K562 (cell line): Measurements from ENCODE around the gene OR2B2. TPM values are rescaled to one million over a fixed set of nuclear protein-coding genes. Genes with fewer than 3 reads are reported as not detected.
A peak's percentile ranks its signal among the peaks of the same experiment; 100 is the strongest.

ENCODE experiments used
- ARID3B ChIP-seq: fragments of 250-450 bp; sonication (Bioruptor Pico); IDR thresholded peaks from 2 replicates; pipeline ENCODE4 v1.4.0; 2020; ENCODE audit warnings: borderline replicate concordance
- CHD1 ChIP-seq: fragments of 200-600 bp; sonication (generic); IDR thresholded peaks from one replicate; pipeline ENCODE4 v1.6.1; 2012; ENCODE audit warnings: mild to moderate bottlenecking, moderate library complexity, low read length, inconsistent platforms
- CREM ChIP-seq: IDR thresholded peaks from 2 replicates; pipeline ENCODE4 v1.6.1; 2014; ENCODE audit warnings: antibody characterized with exemption, low read depth
- HDGF ChIP-seq: fragments of 450-650 bp; IDR thresholded peaks from 2 replicates; pipeline ENCODE4 v1.6.1; 2016
- HMG20A ChIP-seq: fragments of 450-650 bp; formaldehyde crosslinking; conservative IDR thresholded peaks from 2 replicates; pipeline ENCODE4 v1.4.0; 2020; ENCODE audit warnings: mild to moderate bottlenecking, mixed read lengths
- HOXB6 ChIP-seq: fragments of 250-450 bp; sonication (Bioruptor Pico); IDR thresholded peaks from 2 replicates; pipeline ENCODE4 v1.5.1; 2022; ENCODE audit warnings: mild to moderate bottlenecking, borderline replicate concordance
- JUN ChIP-seq, 2 experiments: sonication (generic) in 1 of 2; formaldehyde crosslinking in 1 of 2; IDR thresholded peaks; 2 replicates each; pipeline versions ENCODE4 v1.6.1 to v1.8.0; 2012 to 2022; ENCODE audit warnings: borderline replicate concordance in 2 of 2, mild to moderate bottlenecking in 2 of 2, improper control_type of control experiment in 1 of 2, low read depth in 1 of 2, low read length in 1 of 2, missing genetic modification reagents in 1 of 2
- KDM1A ChIP-seq, 2 experiments: fragments of 450-650 bp; IDR thresholded peaks; 2 replicates each; pipeline ENCODE4 v1.6.1; 2016; ENCODE audit warnings: mild to moderate bottlenecking in 2 of 2
- MTA1 ChIP-seq: fragments of 450-650 bp; IDR thresholded peaks from 2 replicates; pipeline ENCODE4 v1.6.1; 2017; ENCODE audit warnings: borderline replicate concordance
- MXD1 ChIP-seq: fragments of 250-450 bp; sonication (Bioruptor Pico); IDR thresholded peaks from 2 replicates; pipeline ENCODE4 v1.8.0; 2021; ENCODE audit warnings: borderline replicate concordance, mild to moderate bottlenecking, moderate library complexity; ENCODE audit not compliant: poor library complexity, severe bottlenecking
- MYNN ChIP-seq, 2 experiments: sonication (generic); formaldehyde crosslinking in 1 of 2; IDR thresholded peaks; 2 replicates each; pipeline versions ENCODE4 v1.5.0 to v1.6.1; 2016 to 2020; ENCODE audit warnings: antibody characterized with exemption in 1 of 2, missing genetic modification reagents in 1 of 2
- NFRKB ChIP-seq: fragments of 450-650 bp; IDR thresholded peaks from 2 replicates; pipeline ENCODE4 v1.6.1; 2016; ENCODE audit warnings: low read depth
- NRF1 ChIP-seq, 2 experiments: fragments of 450-650 bp; IDR thresholded peaks in 1 of 2; conservative IDR thresholded peaks in 1 of 2; 2 replicates each; pipeline ENCODE4 v1.6.1; 2014; ENCODE audit warnings: mild to moderate bottlenecking in 2 of 2
- PYGO2 ChIP-seq: fragments of 450-650 bp; IDR thresholded peaks from 2 replicates; pipeline ENCODE4 v1.6.1; 2016; ENCODE audit warnings: mild to moderate bottlenecking, missing genetic modification characterization, moderate library complexity, missing compliant biosample characterization
- SMAD1 ChIP-seq: fragments of 150-350 bp; IDR thresholded peaks from 2 replicates; pipeline ENCODE4 v1.6.1; 2014; ENCODE audit warnings: low read length, low read depth; ENCODE audit not compliant: partially characterized antibody
- SMARCA4 ChIP-seq: fragments of 450-650 bp; IDR thresholded peaks from 2 replicates; pipeline ENCODE4 v1.6.1; 2016
- TFE3 ChIP-seq: fragments of 450-650 bp; formaldehyde crosslinking; IDR thresholded peaks from 2 replicates; pipeline ENCODE4 v1.4.0; 2020; ENCODE audit warnings: mild to moderate bottlenecking, mixed read lengths
- TGIF2 ChIP-seq: sonication (generic); formaldehyde crosslinking; IDR thresholded peaks from 2 replicates; pipeline ENCODE4 v1.8.1; 2022; ENCODE audit warnings: mild to moderate bottlenecking, missing genetic modification reagents, moderate library complexity
- U2AF1 ChIP-seq: fragments of 200-400 bp; formaldehyde crosslinking; optimal IDR thresholded peaks from 2 replicates; pipeline ENCODE3; 2017; ENCODE audit warnings: mild to moderate bottlenecking, low read depth, low read length, moderate library complexity
- XRCC5 ChIP-seq: fragments of 200-400 bp; formaldehyde crosslinking; IDR thresholded peaks from 2 replicates; pipeline ENCODE4 v1.6.1; 2017; ENCODE audit warnings: low read depth, mild to moderate bottlenecking, low read length
- ZFP36 ChIP-seq: fragments of 150-350 bp; IDR thresholded peaks from 2 replicates; pipeline ENCODE4 v1.6.1; 2018; ENCODE audit warnings: low read length, low read depth; ENCODE audit not compliant: partially characterized antibody
- ZNF134 ChIP-seq: fragments of 250-450 bp; sonication (Bioruptor Pico); conservative IDR thresholded peaks from 2 replicates; pipeline ENCODE4 v1.4.0; 2020
- ZNF184 ChIP-seq: sonication (generic); formaldehyde crosslinking; IDR thresholded peaks from 2 replicates; pipeline ENCODE4 v1.5.0; 2020; ENCODE audit warnings: missing genetic modification reagents
- ZNF197 ChIP-seq: fragments of 200-800 bp; sonication (Bioruptor generic); IDR thresholded peaks from 2 replicates; pipeline ENCODE4 v1.6.1; 2016; ENCODE audit warnings: low read depth, missing genetic modification characterization, missing compliant biosample characterization
- ZNF79 ChIP-seq: fragments of 250-450 bp; sonication (Bioruptor Pico); IDR thresholded peaks from 2 replicates; pipeline ENCODE4 v1.4.0; 2020; ENCODE audit warnings: low read depth, mild to moderate bottlenecking, moderate library complexity
- polyA plus RNA-seq, 8 experiments: library from polyadenylated mRNA; depleted of rRNA in 4 of 8; stranded (reverse) in 5 of 8; unstranded in 3 of 8; fragments of >200 nt; fragmentation: Nextera tagmentation in 2 of 8; fragmentation: Illumina TruSeq in 1 of 8; extraction: Ambion mirVana in 2 of 8; extraction: Trizol in 1 of 8; gene quantifications; 2 replicates each; pipeline versions ENCODE4 v1.2.1 to v1.2.3, GENCODE V29; 2011 to 2014; ENCODE audit warnings: inconsistent platforms in 1 of 8, missing spikeins in 1 of 8
- total RNA-seq, 7 experiments: library from RNA; depleted of rRNA in 6 of 7; stranded (reverse); fragments of >200 nt in 6 of 7; fragmentation: Illumina TruSeq in 2 of 7; extraction: Trizol in 2 of 7; gene quantifications; 2 replicates each; pipeline versions ENCODE4 v1.2.1 to v1.2.3, GENCODE V29; 2011 to 2021; ENCODE audit warnings: low replicate concordance in 1 of 7

The OR2B2 gene
- total and polyA plus RNA-seq, 9 of the 15 experiments (the other 6 are each of a cell fraction or from before 2014, with no cell fraction given), result 0.24 TPM; not detected in 8

DNA sequence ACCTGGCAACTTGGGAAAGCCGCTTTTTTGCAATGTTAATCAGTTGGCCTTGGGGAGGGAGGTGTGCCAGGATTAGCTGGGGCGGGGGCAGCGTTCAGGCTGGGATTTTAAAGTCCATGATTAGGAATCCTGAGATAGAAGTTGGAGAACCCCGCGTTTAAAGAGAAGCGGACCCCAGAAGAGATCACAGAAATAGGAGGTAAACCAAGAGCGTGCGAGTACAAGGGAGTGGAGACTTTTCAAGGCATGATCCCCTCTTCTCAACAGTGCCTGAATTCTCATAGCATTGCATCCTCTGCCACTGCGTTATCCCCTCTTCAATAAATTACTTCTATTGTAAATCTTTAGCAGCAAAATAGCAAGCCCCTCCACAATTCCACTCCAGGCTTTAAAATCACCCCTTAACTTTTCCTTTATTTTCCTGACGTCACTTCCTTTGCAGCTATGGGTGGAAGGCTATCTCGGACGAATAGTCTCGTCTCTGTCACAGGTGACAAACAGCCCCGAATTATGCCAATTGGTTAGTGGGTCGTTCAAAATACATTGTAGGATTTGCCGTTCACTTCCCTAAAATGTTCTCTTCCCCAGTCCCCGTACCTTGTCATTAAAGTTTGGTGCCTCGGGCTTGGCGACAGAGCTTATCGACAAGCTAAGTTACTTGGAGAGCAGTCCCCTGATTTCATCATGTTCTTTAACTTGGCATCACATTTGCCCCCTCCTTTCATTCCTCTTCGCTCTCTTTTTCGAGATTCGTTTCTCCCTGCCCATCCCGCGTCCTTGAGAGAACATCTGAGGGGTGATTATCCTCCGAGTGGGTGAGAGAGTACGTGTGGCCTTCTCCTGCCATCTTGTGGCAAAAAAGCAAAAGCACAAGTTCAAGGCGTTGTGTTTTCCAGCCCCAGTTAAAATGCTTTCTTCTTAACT, 17.1 kb downstream of the OR2B2 start (continued):
- TF ChIP-seq ZFP36, result peak; percentile 30
- no peak for TF ChIP-seq HMG20A
- TF ChIP-seq TFE3 (CRISPR knock-in tag), result no peak
- no peak for TF ChIP-seq SMAD1
- peak; percentile 89 for TF ChIP-seq CREM
- no peak for TF ChIP-seq ZNF184 (CRISPR knock-in tag)
- no peak for TF ChIP-seq HOXB6 (CRISPR knock-in tag)
- no peak for TF ChIP-seq ZNF79 (CRISPR knock-in tag)
- TF ChIP-seq TGIF2, result no peak
- no peak for TF ChIP-seq MXD1
- peak; percentile 97 for TF ChIP-seq CHD1
- TF ChIP-seq KDM1A (IDR thresholded peaks at IDR 0.05), result 0 out of 4 replicates have a peak, but pooled peaks of 1 of the 2 experiments have one; percentile 5
- TF ChIP-seq NFRKB, result peak; percentile 16
- peak; percentile 64 for TF ChIP-seq SMARCA4
- TF ChIP-seq NRF1 (conservative IDR thresholded peaks at IDR 0.05 in 1 of 2, IDR thresholded peaks at IDR 0.05 in 1 of 2), result 0 out of 4 replicates have a peak, but pooled peaks of 1 of the 2 experiments have one; percentile 19
- no peak for TF ChIP-seq JUN (IDR thresholded peaks at IDR 0.05; ENCODE audit: borderline replicate concordance, low read depth, low read length)
- TF ChIP-seq JUN (CRISPR knock-in tag; IDR thresholded peaks at IDR 0.05; ENCODE audit: borderline replicate concordance), result no peak
- no peak for TF ChIP-seq PYGO2
- TF ChIP-seq ZNF134 (CRISPR knock-in tag), result no peak
- TF ChIP-seq ARID3B, result no peak
- TF ChIP-seq MTA1, result no peak
- no peak for TF ChIP-seq ZNF197 (CRISPR knock-in tag)
- 0 out of 2 replicates have a peak, but pooled peaks have one; percentile 67 for TF ChIP-seq HDGF
- no peak; the same call in 1 of the 2 replicates for TF ChIP-seq MYNN (IDR thresholded peaks at IDR 0.05)
- no peak for TF ChIP-seq MYNN (CRISPR knock-in tag; IDR thresholded peaks at IDR 0.05)
- TF ChIP-seq XRCC5, result peak; percentile 89; the same call in 1 of the 2 replicates
- TF ChIP-seq U2AF1, result no peak
